Lower leg skin (tissue), 3 donors: ENCODE data around the gene USP25.

Experiments used
- POLR2A ChIP-seq, 2 donors: fragments of 450-650 bp; IDR thresholded peaks; one replicate each; pipeline ENCODE4 v1.6.1; 2016 to 2017; ENCODE audit warnings: antibody characterized with exemption in 2 of 2, mild to moderate bottlenecking in 1 of 2, moderate library complexity in 1 of 2
- TF ChIP-seq, protein P1 (sequence below), 3 donors: fragments of 450-650 bp; IDR thresholded peaks; one replicate each; pipeline ENCODE4 v1.5.1; 2016; ENCODE audit warnings: antibody characterized with exemption in 3 of 3, mild to moderate bottlenecking in 3 of 3, moderate library complexity in 2 of 3

DNA sequence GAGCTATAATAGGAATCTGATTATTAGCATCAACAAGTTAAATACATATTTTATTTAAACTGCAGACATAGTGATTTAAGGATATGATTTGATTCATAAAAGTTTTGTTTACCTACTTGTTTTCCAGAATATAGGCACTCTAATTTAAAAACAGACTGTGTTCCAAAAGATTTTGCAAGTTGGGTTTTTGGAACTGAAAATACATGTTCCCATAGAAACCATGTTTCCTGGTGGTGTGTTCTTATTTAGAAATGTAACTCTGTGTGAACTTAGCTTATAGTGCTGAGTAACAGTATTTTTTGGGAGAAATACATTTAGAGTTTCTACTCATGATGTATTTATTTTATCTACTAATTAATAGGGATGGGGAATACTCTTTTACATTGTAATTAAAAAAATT, 21.8 kb downstream of the USP25 start:
- TF ChIP-seq, protein P1, sequence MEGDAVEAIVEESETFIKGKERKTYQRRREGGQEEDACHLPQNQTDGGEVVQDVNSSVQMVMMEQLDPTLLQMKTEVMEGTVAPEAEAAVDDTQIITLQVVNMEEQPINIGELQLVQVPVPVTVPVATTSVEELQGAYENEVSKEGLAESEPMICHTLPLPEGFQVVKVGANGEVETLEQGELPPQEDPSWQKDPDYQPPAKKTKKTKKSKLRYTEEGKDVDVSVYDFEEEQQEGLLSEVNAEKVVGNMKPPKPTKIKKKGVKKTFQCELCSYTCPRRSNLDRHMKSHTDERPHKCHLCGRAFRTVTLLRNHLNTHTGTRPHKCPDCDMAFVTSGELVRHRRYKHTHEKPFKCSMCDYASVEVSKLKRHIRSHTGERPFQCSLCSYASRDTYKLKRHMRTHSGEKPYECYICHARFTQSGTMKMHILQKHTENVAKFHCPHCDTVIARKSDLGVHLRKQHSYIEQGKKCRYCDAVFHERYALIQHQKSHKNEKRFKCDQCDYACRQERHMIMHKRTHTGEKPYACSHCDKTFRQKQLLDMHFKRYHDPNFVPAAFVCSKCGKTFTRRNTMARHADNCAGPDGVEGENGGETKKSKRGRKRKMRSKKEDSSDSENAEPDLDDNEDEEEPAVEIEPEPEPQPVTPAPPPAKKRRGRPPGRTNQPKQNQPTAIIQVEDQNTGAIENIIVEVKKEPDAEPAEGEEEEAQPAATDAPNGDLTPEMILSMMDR (IDR thresholded peaks at IDR 0.05), result no peak
- TF ChIP-seq POLR2A (IDR thresholded peaks at IDR 0.05), result no peak
